Measurements from ENCODE around the gene COL20A1.

COL20A1 gene

DNA sequence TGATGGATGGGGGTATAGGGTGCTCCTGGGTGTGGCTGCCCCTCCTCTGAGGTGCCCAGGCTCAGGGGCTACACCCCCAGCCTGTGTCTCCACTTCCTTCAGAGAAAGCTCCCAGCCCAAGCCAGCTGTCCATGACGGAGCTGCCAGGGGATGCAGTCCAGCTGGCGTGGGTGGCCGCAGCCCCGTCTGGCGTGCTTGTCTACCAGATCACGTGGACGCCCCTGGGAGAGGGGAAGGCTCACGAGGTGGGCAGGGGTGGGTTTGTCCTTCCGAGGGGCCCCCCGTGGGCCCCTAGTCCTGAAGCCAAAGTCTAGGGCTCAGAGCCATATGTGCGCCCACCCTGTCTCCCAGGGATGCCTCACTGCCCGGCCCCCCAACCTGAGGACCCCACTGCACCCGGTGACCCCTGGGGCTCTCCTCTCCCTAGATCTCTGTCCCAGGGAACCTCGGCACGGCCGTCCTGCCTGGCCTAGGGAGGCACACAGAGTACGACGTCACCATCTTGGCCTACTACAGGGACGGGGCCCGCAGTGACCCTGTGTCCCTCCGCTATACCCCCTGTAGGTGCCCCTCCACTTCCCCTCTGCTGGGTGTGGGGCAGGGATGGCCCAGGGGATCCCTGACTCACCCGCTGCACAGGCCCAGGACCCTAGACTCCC, 19.8 kb downstream of the COL20A1 start:
- Histone ChIP-seq H3K27me3 (ENCODE audit: low read depth, low read length) (no peaks in the 10 kb centered on the region), H3K4me3 (ENCODE audit: low read depth in 1 of 2, low read length in 2 of 2) (no peak overlapping the region)

DNA sequence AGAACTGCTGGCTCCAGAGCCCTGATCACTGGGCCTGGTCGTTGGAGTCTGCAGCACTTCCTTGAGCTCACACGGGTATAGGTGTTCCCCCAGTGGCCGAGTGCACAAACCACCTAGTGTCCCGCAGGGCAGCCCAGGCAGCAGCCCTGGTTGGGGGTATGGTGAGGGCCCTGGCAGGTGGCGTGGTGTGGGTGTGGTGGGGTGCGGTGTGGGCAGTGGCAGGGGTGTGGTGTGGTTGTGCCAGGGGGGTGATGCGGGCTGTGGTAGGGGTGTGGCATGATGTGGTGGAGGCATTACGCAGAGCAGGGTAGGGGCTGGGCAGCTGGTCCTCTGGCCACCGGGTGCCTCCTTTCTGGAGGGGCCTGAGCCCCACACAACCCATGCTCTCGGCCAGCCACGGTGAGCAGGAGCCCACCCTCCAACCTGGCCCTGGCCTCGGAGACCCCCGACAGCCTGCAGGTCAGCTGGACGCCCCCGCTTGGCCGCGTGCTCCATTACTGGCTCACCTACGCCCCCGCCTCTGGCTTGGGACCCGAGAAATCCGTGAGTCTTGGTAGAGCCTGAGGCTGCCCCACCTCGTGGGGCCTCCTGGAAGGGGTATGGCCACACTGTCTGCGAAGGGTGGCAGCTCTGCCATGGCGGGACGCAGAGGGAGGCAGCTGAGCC, 20.5 kb downstream of the COL20A1 start:
- no peaks in the 10 kb centered on the region for H3K9me3 ChIP-seq (ENCODE audit: control insufficient read depth in 1 of 2, low read length in 2 of 2)
- no peak overlapping the region for H3K4me3 ChIP-seq (ENCODE audit: low read depth in 1 of 2, low read length in 2 of 2)
- H3K27me3 ChIP-seq (ENCODE audit: low read depth, low read length): no peaks in the 10 kb centered on the region
- no peak overlapping the region for H3K27ac ChIP-seq (ENCODE audit: low read length)
- peaks cover 0 to 4% of the 10 kb centered on the region in 2 donors for H3K4me1 ChIP-seq (ENCODE audit: control insufficient read depth in 1 of 2, insufficient read depth in 2 of 2, low read length in 2 of 2)
- no peaks in the 10 kb centered on the region for H3K36me3 ChIP-seq (ENCODE audit: control insufficient read depth in 1 of 2, insufficient read depth in 2 of 2, low read length in 2 of 2)

More for the DNA sequence above, 19.8 kb downstream of the COL20A1 start:
- peaks cover 0 to 4% of the 10 kb centered on the region in 2 donors for H3K4me1 ChIP-seq (ENCODE audit: control insufficient read depth in 1 of 2, insufficient read depth in 2 of 2, low read length in 2 of 2)
- no peak overlapping the region for H3K27ac ChIP-seq (ENCODE audit: low read length)
- H3K36me3 ChIP-seq (ENCODE audit: control insufficient read depth in 1 of 2, insufficient read depth in 2 of 2, low read length in 2 of 2): no peaks in the 10 kb centered on the region
- no peaks in the 10 kb centered on the region for H3K9me3 ChIP-seq (ENCODE audit: control insufficient read depth in 1 of 2, low read length in 2 of 2)

GRCh38 chr20:63314015-63314471, 21.1 kb downstream of the COL20A1 start:
- no peaks in the 10 kb centered on the region for H3K27me3 ChIP-seq (ENCODE audit: low read depth, low read length)

DNA sequence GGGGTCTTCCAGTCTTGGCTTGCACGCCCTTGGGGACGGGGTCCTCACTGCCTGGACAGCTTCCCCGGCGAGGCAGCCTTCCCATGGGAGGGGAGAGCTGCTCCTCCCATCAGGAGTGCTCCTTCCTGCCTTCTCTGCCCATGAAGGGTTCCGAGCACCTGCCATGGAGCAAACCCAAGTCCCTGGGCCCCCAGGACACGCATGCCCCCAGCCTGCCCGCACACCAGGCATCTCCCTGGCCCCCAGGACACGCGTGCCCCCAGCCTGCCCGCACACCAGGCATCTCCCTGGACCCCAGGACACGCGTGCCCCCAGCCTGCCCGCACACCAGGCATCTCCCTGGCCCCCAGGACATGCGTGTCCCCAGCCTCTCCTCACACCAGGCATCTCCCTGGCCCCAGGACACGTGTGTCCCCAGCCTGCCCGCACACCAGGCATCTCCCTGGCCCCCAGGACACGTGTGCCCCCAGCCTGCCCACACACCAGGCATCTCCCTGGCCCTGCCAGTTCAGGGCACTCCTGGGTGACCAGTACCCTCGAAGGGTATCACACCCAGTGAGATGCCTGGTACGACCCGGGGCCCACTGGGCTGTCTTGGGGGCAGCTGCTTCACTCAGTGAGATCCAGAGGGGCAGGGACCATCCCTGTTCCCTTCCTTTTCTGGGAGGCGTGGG, 21.7 kb downstream of the COL20A1 start:
- peaks cover 0 to 4% of the 10 kb centered on the region in 2 donors for H3K4me1 ChIP-seq (ENCODE audit: control insufficient read depth in 1 of 2, insufficient read depth in 2 of 2, low read length in 2 of 2)
- no peaks in the 10 kb centered on the region for H3K9me3 ChIP-seq (ENCODE audit: control insufficient read depth in 1 of 2, low read length in 2 of 2)
- no peak overlapping the region for H3K4me3 ChIP-seq (ENCODE audit: low read depth in 1 of 2, low read length in 2 of 2)
- H3K27ac ChIP-seq (ENCODE audit: low read length): no peak overlapping the region
- no peaks in the 10 kb centered on the region for H3K27me3 ChIP-seq (ENCODE audit: low read depth, low read length)
- no peaks in the 10 kb centered on the region for H3K36me3 ChIP-seq (ENCODE audit: control insufficient read depth in 1 of 2, insufficient read depth in 2 of 2, low read length in 2 of 2)

More at GRCh38 chr20:63314015-63314471, 21.1 kb downstream of the COL20A1 start:
- no peaks in the 10 kb centered on the region for H3K36me3 ChIP-seq (ENCODE audit: control insufficient read depth in 1 of 2, insufficient read depth in 2 of 2, low read length in 2 of 2)
- H3K4me3 ChIP-seq (ENCODE audit: low read depth in 1 of 2, low read length in 2 of 2): no peak overlapping the region
- no peak overlapping the region for H3K27ac ChIP-seq (ENCODE audit: low read length)
- no peaks in the 10 kb centered on the region for H3K9me3 ChIP-seq (ENCODE audit: control insufficient read depth in 1 of 2, low read length in 2 of 2)
- peaks cover 0 to 4% of the 10 kb centered on the region in 2 donors for H3K4me1 ChIP-seq (ENCODE audit: control insufficient read depth in 1 of 2, insufficient read depth in 2 of 2, low read length in 2 of 2)

DNA sequence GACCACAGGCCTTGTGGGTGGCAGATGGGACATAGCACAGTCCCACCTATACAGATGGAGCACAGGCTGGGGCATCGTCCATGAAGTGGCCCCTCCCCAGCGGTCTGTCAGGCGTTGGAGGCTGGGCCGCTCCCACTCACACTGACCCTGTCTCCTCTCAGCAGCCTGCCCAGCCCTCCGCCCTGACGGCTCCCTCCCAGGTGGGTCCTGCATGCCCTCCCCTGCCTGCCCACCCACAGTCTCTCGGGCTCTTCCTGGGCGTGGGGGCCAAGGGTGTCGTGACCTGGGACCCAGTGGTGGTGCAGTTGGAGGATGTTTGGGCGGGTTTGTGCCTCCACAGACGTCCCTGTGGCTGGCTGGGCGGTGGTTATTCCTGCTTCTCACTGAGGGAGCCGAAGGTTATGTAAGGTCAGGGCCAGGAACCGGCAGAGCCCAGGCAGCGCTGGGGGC, 22.3 kb downstream of the COL20A1 start:
- H3K36me3 ChIP-seq (ENCODE audit: control insufficient read depth in 1 of 2, insufficient read depth in 2 of 2, low read length in 2 of 2): no peaks in the 10 kb centered on the region
- H3K27me3 ChIP-seq (ENCODE audit: low read depth, low read length): no peaks in the 10 kb centered on the region

DNA sequence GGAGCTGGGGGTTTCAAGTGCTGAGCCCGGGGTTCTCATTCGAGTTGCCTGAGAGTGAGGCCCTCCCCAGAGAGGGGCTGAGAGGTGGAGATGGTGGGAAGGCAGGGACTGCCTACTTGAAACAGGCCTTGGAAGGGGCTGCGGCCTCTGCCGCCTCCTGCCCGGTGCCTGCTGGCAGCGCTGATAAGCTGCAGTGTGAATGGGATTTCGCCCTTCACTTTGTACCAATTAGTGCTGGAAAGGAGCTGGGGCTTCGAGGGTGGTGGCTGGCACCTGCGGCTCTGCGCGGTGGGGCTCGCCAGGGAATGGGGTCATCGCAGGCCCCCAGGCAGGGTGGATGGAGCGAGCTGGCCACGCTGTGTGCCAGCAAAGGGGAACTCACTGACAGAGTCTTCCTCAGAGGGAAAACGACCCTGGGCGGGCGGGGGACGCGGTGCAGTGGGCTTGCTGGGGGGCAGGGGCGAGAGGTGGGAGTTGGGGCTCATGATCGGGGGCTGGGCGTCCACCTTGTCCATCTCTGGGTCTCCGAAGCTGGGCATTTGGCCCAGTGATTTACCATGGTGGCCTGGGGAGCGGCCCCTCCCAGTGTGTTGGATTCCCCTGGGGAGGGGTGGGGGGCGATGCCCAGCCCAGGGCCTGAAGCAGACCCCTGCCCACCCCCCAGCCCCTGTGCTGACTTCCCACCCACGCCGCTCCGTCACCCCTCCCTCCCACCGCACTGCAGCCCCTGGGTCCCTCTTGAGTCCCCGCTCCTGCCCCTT, 22.9 kb downstream of the COL20A1 start:
- no peaks in the 10 kb centered on the region for H3K9me3 ChIP-seq (ENCODE audit: control insufficient read depth in 1 of 2, low read length in 2 of 2)
- no peak overlapping the region for H3K4me3 ChIP-seq (ENCODE audit: low read depth in 1 of 2, low read length in 2 of 2)
- peaks cover 0 to 11% of the 10 kb centered on the region in 2 donors for H3K4me1 ChIP-seq (ENCODE audit: control insufficient read depth in 1 of 2, insufficient read depth in 2 of 2, low read length in 2 of 2)
- no peak overlapping the region for H3K27ac ChIP-seq (ENCODE audit: low read length)
- H3K27me3 ChIP-seq (ENCODE audit: low read depth, low read length): no peaks in the 10 kb centered on the region
- H3K36me3 ChIP-seq (ENCODE audit: control insufficient read depth in 1 of 2, insufficient read depth in 2 of 2, low read length in 2 of 2): no peaks in the 10 kb centered on the region

More for the DNA sequence above, 22.3 kb downstream of the COL20A1 start:
- Histone ChIP-seq H3K27ac (ENCODE audit: low read length) (no peak overlapping the region), H3K9me3 (ENCODE audit: control insufficient read depth in 1 of 2, low read length in 2 of 2) (no peaks in the 10 kb centered on the region), H3K4me1 (ENCODE audit: control insufficient read depth in 1 of 2, insufficient read depth in 2 of 2, low read length in 2 of 2) (peaks cover 0 to 4% of the 10 kb centered on the region in 2 donors), H3K4me3 (ENCODE audit: low read depth in 1 of 2, low read length in 2 of 2) (no peak overlapping the region)

DNA sequence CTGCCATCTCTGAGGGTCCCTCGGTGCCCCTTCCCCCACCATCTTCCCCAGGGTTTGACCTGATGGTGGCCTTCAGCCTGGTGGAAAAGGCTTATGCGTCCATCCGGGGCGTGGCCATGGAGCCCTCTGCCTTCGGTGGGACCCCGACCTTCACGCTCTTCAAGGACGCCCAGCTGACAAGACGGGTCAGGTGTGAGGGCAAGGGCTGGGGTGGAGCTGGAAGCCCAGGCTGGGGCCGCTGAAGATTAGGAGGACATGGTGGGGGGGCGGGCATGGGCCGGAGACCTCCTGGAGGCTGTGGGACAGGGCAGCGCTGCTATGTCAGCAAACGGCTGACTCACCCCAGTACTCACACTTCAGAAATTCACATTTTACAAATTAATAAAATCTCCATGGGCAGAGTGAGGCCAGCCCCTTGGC, 23.5 kb downstream of the COL20A1 start:
- H3K9me3 ChIP-seq (ENCODE audit: control insufficient read depth in 1 of 2, low read length in 2 of 2): no peaks in the 10 kb centered on the region
- H3K4me1 ChIP-seq (ENCODE audit: control insufficient read depth in 1 of 2, insufficient read depth in 2 of 2, low read length in 2 of 2): peaks cover 0 to 11% of the 10 kb centered on the region in 2 donors
- H3K27me3 ChIP-seq (ENCODE audit: low read depth, low read length): no peaks in the 10 kb centered on the region
- no peak overlapping the region for H3K4me3 ChIP-seq (ENCODE audit: low read depth in 1 of 2, low read length in 2 of 2)
- H3K27ac ChIP-seq (ENCODE audit: low read length): no peak overlapping the region
- no peaks in the 10 kb centered on the region for H3K36me3 ChIP-seq (ENCODE audit: control insufficient read depth in 1 of 2, insufficient read depth in 2 of 2, low read length in 2 of 2)

GRCh38 chr20:63317061-63317460, 24.1 kb downstream of the COL20A1 start:
- no peak overlapping the region for H3K27ac ChIP-seq (ENCODE audit: low read length)
- no peaks in the 10 kb centered on the region for H3K9me3 ChIP-seq (ENCODE audit: control insufficient read depth in 1 of 2, low read length in 2 of 2)
- H3K27me3 ChIP-seq (ENCODE audit: low read depth, low read length): no peaks in the 10 kb centered on the region
- H3K36me3 ChIP-seq (ENCODE audit: control insufficient read depth in 1 of 2, insufficient read depth in 2 of 2, low read length in 2 of 2): no peaks in the 10 kb centered on the region
- H3K4me3 ChIP-seq (ENCODE audit: low read depth in 1 of 2, low read length in 2 of 2): no peak overlapping the region
- H3K4me1 ChIP-seq (ENCODE audit: control insufficient read depth in 1 of 2, insufficient read depth in 2 of 2, low read length in 2 of 2): peaks cover 0 to 11% of the 10 kb centered on the region in 2 donors

DNA sequence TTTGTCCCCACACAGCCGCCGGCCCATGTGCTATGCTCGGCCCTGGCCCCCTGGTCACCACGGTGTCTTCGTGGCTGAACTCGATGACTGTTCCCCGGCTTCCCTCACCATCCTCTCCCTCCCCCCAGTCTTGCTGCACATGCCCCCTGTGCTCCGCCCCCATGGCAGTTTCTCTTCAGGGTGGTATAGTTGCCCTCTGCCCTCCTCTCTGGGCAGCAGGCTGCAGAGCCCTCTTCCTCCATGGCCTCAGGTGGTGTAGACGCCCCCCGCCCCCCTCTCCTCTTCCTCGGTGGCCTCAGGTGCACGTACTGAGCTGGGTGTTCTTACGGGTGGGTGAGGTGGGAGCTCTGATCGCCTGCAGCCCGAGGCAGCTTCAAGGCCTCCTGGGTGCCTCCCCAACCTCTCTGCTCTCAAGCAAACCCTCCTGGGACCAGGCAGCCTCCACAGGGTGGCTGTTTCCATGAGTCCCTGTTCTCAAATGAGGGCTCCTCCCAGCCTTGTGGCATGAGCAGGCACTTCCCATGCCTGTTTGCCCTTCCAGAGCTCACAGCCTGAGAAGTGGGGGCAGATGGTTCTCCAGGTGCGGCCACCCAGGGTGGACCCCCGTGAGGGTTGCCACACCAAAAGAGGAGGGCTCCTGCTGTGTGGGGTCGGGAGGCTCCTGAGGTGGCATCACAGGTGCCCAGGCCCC, 24.8 kb downstream of the COL20A1 start:
- H3K27me3 ChIP-seq (ENCODE audit: low read depth, low read length): no peaks in the 10 kb centered on the region
- peaks cover 0 to 10% of the 10 kb centered on the region in 2 donors for H3K4me1 ChIP-seq (ENCODE audit: control insufficient read depth in 1 of 2, insufficient read depth in 2 of 2, low read length in 2 of 2)
- H3K36me3 ChIP-seq (ENCODE audit: control insufficient read depth in 1 of 2, insufficient read depth in 2 of 2, low read length in 2 of 2): no peaks in the 10 kb centered on the region
- no peaks in the 10 kb centered on the region for H3K9me3 ChIP-seq (ENCODE audit: control insufficient read depth in 1 of 2, low read length in 2 of 2)
- no peak overlapping the region for H3K4me3 ChIP-seq (ENCODE audit: low read depth in 1 of 2, low read length in 2 of 2)
- no peak overlapping the region for H3K27ac ChIP-seq (ENCODE audit: low read length)

DNA sequence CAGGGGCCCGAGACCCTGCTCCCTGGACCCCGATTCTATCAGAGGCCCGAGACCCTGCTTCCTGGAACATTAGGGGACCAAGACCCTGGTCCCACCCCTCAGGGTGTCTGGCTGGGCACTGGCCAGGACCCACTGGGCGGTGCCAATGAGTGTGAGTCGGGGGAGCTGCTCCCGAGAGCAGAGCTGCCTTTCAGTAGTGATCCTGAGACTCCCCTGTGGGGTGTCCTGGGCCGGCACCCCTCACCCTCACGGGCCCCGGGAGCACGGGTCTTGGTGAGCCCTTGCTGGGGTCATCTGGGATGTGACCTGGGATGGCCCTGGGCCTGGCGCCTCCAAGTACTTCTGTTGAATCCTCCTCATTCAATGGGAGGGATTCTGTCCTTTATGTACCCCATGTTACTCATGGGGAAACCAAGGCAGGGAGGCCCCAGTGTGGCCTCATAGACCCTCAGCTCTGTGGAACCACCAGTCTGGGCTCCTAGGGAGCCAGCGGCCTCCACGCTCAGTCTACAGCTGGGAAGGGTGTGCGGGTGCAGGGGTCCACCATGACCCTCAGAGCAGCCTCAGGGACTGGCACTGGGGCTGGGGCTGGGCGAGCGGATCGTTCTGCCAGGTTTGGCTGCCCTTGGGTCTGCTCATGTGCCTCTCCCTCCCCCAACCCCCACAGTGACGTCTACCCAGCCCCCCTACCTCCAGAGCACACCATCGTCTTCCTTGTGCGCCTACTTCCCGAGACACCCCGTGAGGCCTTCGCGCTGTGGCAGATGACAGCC, 25.6 kb downstream of the COL20A1 start:
- H3K9me3 ChIP-seq (ENCODE audit: control insufficient read depth in 1 of 2, low read length in 2 of 2): no peaks in the 10 kb centered on the region
- H3K27me3 ChIP-seq (ENCODE audit: low read depth, low read length): no peaks in the 10 kb centered on the region
- H3K4me3 ChIP-seq (ENCODE audit: low read depth in 1 of 2, low read length in 2 of 2): no peak overlapping the region
- peaks cover 0 to 7% of the 10 kb centered on the region in 2 donors for H3K4me1 ChIP-seq (ENCODE audit: control insufficient read depth in 1 of 2, insufficient read depth in 2 of 2, low read length in 2 of 2)
- H3K27ac ChIP-seq (ENCODE audit: low read length): no peak overlapping the region
- no peaks in the 10 kb centered on the region for H3K36me3 ChIP-seq (ENCODE audit: control insufficient read depth in 1 of 2, insufficient read depth in 2 of 2, low read length in 2 of 2)

Measured in muscle layer of duodenum (tissue), 2 donors.